ENCODE results near the gene OR2V2. TPM values are rescaled to one million over a fixed set of nuclear protein-coding genes. Genes with fewer than 3 reads are reported as not detected.
A peak's percentile ranks its signal among the peaks of the same experiment; 100 is the strongest.

Gene OR2V2
- total and polyA plus RNA-seq, 10 of the 15 experiments (the other 5 are each of a cell fraction or from before 2014, with no cell fraction given) = 0.26 TPM; not detected in 9

DNA sequence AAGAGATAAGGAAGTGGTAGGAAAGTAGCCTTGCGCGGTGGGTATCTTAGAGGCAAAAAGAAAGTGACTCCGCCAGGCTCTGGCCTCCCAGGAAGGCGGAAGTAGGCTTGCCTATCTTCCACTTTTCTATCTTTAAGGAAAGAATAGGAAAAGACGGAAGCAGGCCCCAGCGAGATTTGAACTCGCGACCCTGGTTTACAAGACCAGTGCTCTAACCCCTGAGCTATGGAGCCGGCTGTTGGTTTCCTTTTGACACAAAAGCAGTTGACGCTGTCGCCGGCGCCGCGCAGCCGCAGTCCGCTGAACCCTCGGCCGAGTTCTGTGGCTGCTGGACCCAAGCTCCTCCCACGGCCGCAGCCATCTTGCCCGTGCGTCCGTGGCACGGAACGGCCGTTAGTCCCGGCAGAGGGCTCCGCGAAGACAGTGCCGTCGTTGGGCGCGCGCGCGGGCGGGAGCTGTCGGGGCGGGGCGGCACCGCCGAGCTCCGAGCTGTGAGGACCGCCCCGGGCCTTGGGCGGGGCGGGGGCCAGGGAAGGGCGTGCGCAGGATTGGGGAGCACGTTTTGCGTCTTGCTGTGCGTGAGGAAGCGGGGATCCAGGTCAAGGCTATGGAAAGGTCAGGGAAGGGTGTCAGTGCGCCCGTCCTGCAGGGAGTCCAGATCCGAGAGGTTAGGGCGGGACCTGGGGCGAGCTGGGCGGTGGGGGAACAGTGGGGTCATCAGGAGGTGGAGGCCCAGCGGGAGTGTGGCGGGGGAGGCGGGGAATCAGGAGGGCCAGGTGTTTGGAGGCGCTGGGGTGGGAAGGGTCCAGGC lies 44.3 kb downstream of the OR2V2 start (continued):
- TF ChIP-seq ZBED1 (IDR thresholded peaks at IDR 0.05; ENCODE audit: borderline replicate concordance) (no peak), POLR2A (IDR thresholded peaks at IDR 0.05; ENCODE audit: low read depth, low read length) (peak; percentile 91), MEF2A (IDR thresholded peaks at IDR 0.05; ENCODE audit: insufficient read depth, low read depth, low read length) (peak; percentile 34; the same call in 1 of the 2 replicates), NR2F1 (conservative IDR thresholded peaks at IDR 0.05) (peak; percentile 82), CEBPB (IDR thresholded peaks at IDR 0.05; ENCODE audit: borderline replicate concordance in 1 of 2, low read depth in 2 of 2, low read length in 2 of 2) (no peak), CREB1 (IDR thresholded peaks at IDR 0.05; ENCODE audit: low read depth) (no peak), NFYB (IDR thresholded peaks at IDR 0.05; ENCODE audit: insufficient read depth, low read depth, low read length) (no peak), GABPA (IDR thresholded peaks at IDR 0.05; ENCODE audit: low read depth) (no peak), BCLAF1 (IDR thresholded peaks at IDR 0.05) (no peak), GATAD2B (conservative IDR thresholded peaks at IDR 0.05; ENCODE audit: low read depth) (peak; percentile 55; the same call in 1 of the 2 replicates), BRCA1 (IDR thresholded peaks at IDR 0.05; ENCODE audit: low read depth, low read length) (no peak), USF2 (IDR thresholded peaks at IDR 0.05; ENCODE audit: borderline replicate concordance, low read depth, low read length) (no peak), SPI1 (IDR thresholded peaks at IDR 0.05; ENCODE audit: borderline replicate concordance, insufficient read depth, low read depth, low read length) (peak; percentile 36; the same call in 1 of the 2 replicates), CBFB (IDR thresholded peaks at IDR 0.05; ENCODE audit: low read depth) (peak; percentile 78; the same call in 1 of the 2 replicates), CHD1 (IDR thresholded peaks at IDR 0.05; ENCODE audit: low read depth, low read length) (no peak), STAT3 (IDR thresholded peaks at IDR 0.05; ENCODE audit: low read depth, low read length) (no peak), JUND (IDR thresholded peaks at IDR 0.05; ENCODE audit: low read depth, low read length) (no peak)
- TF ChIP-seq, protein P1, sequence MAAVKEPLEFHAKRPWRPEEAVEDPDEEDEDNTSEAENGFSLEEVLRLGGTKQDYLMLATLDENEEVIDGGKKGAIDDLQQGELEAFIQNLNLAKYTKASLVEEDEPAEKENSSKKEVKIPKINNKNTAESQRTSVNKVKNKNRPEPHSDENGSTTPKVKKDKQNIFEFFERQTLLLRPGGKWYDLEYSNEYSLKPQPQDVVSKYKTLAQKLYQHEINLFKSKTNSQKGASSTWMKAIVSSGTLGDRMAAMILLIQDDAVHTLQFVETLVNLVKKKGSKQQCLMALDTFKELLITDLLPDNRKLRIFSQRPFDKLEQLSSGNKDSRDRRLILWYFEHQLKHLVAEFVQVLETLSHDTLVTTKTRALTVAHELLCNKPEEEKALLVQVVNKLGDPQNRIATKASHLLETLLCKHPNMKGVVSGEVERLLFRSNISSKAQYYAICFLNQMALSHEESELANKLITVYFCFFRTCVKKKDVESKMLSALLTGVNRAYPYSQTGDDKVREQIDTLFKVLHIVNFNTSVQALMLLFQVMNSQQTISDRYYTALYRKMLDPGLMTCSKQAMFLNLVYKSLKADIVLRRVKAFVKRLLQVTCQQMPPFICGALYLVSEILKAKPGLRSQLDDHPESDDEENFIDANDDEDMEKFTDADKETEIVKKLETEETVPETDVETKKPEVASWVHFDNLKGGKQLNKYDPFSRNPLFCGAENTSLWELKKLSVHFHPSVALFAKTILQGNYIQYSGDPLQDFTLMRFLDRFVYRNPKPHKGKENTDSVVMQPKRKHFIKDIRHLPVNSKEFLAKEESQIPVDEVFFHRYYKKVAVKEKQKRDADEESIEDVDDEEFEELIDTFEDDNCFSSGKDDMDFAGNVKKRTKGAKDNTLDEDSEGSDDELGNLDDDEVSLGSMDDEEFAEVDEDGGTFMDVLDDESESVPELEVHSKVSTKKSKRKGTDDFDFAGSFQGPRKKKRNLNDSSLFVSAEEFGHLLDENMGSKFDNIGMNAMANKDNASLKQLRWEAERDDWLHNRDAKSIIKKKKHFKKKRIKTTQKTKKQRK (IDR thresholded peaks at IDR 0.05; ENCODE audit: low read depth, low read length) = no peak
- TF ChIP-seq, protein P2, sequence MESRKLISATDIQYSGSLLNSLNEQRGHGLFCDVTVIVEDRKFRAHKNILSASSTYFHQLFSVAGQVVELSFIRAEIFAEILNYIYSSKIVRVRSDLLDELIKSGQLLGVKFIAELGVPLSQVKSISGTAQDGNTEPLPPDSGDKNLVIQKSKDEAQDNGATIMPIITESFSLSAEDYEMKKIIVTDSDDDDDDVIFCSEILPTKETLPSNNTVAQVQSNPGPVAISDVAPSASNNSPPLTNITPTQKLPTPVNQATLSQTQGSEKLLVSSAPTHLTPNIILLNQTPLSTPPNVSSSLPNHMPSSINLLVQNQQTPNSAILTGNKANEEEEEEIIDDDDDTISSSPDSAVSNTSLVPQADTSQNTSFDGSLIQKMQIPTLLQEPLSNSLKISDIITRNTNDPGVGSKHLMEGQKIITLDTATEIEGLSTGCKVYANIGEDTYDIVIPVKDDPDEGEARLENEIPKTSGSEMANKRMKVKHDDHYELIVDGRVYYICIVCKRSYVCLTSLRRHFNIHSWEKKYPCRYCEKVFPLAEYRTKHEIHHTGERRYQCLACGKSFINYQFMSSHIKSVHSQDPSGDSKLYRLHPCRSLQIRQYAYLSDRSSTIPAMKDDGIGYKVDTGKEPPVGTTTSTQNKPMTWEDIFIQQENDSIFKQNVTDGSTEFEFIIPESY (IDR thresholded peaks at IDR 0.05) = no peak
- TF ChIP-seq, protein P3, sequence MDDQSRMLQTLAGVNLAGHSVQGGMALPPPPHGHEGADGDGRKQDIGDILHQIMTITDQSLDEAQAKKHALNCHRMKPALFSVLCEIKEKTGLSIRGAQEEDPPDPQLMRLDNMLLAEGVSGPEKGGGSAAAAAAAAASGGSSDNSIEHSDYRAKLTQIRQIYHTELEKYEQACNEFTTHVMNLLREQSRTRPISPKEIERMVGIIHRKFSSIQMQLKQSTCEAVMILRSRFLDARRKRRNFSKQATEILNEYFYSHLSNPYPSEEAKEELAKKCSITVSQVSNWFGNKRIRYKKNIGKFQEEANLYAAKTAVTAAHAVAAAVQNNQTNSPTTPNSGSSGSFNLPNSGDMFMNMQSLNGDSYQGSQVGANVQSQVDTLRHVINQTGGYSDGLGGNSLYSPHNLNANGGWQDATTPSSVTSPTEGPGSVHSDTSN (IDR thresholded peaks at IDR 0.05; ENCODE audit: insufficient replicate concordance, low read depth, low read length) = no peak
